ENCODE data around the gene PSG11.
"Not testable (repeated sequence)": the region's sequence is repeated elsewhere in the genome, so short reads cannot be mapped to it uniquely, and the experiment has no call there.

PSG11 gene

DNA sequence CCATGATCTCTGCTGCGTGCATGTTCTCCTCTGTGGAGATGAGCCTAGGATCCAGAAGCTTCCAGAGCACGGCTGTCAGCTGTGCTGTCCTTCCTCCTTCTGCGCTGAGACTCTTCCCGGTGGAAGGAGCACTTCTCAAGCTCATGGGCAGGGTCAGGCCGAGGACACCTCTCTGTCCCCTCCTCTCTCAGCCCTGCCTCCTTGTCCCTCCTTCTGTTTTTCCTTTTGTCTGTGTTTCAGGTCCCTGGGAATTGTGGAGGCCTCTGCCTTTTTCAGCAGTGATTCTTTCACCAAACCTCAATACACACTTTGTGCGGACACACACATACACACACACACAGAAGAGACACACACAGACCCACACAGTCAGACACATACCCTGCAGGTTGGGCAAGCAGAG is at the start of gene PSG11:
TSS of gene PSG11 (minus strand) at position 101 of the 400 bp plus-strand sequence. CDS start at position 4, 97 bp downstream.
- not testable (repeated sequence) for DNase-seq

DNA sequence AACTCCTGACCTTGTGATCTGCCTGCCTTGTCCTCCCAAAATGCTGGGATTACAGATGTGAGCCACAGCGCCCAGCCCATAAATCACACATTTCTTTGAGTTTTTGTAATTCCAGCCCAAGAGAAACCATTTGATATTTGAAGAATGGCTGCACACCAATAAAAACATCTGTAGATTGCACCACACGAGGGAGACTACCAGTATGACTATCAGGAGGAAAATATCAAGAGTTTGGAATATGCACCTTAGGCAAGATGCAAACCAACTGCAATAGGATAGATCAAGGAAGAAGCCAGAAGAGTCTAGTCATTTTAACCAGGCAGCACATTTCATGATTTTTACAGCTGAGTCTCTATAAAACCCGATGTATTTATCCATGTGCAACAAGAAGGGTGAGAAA is 36.1 kb upstream of the PSG11 start:
- not testable (repeated sequence) for DNase-seq

DNA sequence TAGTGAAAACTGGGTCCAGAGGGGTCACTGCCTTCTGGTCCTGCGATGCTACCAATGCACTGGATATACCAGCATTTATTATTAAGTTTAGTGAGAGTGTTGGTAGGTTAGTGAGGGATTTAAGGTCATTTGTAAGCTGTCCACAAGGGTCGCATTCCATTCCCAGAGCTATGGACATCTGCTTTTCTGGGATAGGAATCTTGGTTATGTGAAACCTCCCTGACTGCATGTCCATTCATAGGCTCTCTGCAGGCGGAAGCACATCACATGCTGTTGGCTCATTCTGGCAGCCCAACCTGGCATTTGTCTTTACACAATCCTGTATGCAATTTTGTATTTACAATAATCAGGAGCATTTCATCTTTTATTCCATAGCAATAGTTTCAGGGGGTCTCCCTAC is 35.1 kb upstream of the PSG11 start:
- DNase-seq: not testable (repeated sequence)

DNA sequence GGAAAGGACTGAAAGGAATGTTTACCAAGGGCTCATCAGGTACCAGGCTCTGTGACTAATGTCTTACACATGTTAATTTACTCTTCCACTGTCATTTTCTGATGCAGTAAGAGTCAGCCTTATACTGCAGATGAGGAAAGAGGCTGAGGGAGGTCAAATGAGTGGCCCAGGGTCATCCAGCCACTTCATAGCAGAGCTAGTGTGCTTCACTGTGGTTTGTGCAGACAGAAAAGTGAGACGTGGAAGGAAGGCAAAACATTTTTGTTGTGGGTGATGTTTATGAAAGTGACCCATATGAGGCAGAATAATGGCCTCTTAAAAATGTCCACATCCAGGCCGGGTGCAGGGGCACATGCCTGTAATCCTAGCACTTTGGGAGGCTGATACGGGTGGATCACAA is 34.0 kb upstream of the PSG11 start:
- DNase-seq: not testable (repeated sequence)

DNA sequence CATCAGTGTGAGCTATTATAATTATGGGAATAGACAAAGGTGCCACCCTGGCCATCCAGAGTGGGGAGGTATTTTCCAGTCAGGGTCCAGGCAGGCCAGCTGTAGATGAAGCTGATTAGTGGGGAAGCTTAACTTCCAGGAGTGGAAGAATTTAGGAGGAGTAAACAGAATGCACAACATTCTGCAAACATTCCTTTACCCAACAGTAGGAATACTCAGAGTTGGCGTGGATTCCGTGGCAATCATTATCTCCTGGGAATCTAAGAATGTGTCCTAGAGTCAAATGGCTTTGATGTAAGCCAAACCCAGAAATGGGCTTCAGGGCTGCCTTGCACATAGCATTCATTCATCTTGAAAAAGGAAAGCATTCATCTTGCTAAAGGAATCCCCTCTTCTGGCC is 33.2 kb upstream of the PSG11 start:
- not testable (repeated sequence) for DNase-seq

DNA sequence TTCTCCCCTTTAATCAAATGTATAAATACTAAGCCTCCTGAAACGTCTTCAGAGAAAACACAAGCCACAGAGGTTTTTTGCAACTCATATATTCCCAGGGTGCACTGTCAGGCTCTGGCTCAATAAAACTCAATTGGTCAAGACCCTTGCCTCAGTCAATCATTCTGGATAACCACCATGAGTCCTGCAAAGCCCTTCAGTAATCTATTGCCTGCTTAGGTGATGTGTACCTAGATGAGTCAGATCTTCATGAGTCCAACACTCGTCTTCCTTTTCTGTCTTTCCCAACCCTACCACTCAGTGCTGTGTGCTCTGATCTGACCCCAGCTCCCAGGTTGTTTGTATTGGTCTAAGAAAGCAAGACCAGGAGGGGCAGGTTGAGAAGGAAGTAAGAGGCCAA is 32.2 kb upstream of the PSG11 start:
- DNase-seq: not testable (repeated sequence)

DNA sequence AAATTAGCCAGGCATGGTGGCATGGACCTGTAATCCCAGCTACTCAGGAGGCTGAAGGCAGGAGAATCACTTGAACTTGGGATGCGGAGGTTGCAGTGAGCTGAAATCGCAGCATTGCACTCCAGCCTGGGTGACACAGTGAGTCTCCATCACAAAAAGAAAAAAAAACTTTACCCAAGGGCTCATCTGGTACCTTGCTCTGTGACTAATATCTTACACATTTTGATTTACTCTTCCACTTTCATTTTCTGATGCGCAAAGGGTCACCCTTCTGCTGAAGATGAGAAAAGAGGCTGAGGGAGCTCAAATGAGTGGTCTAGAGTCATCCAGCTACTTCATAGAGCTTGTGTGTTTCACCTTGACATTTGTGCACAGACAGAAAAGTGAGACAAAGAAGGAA is 21.7 kb upstream of the PSG11 start:
- not testable (repeated sequence) for DNase-seq

DNA sequence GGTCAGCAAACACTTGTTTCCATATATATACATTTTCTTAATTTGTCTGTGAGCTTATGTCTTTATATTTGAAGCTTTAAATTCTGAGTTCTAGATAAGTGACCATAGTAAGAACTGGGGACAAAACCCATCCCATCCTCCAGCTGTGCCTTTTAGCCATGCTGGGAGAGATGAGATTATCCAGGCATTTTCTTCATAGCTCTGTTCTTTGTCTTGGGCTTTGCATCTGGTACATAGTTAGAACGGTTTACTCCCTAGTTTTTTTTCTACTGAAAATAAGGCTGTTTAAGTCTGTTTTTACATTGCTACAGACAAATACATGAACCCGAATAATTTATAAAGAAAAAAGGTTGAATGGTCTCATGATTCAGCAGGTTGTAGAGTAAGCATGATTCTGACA is 20.3 kb upstream of the PSG11 start:
- DNase-seq: not testable (repeated sequence)

DNA sequence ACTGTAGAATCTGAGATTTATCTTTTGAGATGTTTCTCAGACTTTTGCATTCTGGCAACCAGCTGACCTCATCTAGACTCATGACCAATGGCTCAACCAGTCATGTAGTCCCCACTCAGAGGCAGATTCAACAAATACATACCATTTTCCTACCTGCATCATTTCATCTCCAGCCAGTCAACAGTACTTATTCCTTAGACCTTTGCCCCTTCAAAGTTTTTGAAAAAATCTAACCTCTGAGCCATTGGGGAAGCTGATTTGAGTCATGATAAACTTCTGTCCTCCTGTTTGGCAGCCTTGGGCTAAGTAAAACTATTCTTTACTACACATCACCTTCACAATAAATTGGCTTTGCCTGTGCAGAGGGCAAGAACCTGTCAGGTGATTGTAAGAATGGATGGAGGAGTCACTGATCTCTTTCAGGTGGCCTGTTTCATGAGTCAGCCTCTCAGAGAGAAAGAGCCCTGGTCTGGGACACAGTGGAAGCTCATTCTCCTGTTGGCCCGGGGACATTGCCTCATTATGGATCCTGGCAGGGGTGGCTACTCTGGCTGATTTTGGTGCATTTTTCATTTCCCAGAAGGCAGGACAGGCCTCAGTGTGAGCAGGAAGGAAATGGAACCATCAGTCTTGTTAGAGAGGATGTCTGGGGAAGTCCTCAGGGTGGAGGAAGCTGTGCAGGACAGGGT is 17.4 kb upstream of the PSG11 start:
- not testable (repeated sequence) for DNase-seq

DNA sequence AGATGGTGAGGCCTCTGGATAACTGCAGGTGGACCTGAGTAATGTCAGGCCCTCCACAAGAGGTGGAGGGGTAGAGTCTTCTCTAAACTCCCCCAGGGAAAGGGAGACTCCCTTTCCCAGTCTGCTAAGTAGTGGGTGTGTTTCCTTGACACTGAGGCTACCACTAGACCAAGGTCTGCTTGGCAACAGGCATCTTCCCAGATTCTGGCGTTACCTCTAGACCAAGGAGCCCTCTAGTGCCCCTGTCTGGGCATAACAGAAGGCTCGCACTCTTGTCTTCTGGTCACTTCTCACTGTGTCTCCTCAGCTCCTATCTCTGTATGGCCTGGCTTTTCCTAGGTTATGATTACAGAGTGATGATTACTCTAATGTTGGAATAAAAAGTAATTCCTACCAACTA is 5.4 kb upstream of the PSG11 start:
- not testable (repeated sequence) for DNase-seq

DNA sequence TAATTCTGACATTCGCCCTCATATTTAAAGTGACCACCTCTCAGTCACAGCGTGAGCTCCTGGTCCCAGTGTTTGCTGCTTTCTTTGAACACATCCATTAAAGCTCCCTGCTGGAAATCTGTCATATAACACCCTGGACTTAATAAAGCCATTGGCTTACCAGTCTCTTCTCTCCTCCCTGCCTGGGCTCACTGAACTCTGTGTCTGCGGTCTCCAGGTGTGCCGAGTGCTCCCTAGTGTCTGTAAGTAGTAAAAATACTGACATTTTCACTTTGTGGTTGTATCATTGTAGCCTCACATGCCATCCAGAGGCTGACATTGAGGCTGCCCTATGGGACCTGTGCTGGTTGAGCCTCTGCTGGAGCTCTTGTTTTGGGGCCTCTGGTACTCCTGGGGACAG is 2.6 kb upstream of the PSG11 start:
- no peak for DNase-seq

DNA sequence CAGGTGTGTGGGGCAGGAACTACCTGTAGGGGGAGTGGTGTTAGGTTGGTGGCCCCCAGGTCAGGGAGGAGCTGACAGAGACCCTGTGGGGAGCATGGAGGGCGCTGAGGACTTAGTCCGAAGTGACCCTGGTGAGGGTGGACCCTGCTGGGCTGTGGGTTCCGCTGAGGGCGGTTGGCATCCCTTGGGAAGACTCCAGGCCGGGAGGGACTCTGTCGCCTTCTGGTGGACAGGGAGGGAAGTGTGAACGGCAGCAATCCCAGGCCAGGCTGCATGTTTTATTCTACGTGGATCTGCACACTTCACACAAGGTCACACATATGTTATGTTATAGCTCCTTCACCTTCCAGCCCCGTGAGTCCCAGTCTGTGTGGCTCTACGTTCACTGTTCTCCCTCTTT is 1.7 kb upstream of the PSG11 start:
- DNase-seq: not testable (repeated sequence)

DNA sequence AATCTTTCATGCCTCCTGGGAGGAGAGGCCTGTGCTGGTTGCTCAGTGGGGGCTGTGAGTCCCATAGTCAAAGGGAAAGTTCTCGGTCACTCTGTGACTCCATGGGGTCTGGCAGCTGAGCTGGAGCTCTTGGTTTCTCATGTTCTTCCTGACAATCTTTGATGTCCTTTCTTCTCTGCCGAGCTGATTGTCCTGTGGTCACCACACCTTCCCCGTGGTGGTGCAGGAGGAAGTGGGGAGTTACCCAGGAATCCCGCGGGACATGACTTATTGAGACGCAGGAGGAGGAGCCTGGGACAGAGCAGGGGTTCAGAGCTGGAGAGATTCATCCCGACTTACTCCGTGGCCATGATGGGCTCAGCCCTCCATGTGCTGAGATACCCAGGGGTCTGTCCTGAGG is 792 bp upstream of the PSG11 start:
- not testable (repeated sequence) for DNase-seq

DNA sequence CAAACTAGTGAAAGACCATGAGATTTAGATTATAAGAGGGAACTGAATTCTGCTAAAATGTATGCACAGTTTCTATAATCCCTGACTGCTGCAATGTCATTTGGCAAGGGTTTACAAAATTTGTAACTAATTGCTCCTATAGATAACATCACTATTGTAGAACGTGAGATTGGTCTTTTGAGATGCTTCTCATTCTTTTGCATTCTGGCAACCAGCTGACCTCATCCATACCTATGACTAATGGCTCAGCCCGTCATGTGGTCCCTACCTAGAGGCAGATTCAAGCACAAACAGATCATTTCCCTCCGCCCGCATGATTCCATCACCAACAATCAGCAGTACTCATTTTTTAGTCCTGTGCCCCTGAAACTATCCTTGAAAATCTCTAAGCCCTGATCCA is 4.2 kb downstream of the PSG11 start:
- not testable (repeated sequence) for DNase-seq

DNA sequence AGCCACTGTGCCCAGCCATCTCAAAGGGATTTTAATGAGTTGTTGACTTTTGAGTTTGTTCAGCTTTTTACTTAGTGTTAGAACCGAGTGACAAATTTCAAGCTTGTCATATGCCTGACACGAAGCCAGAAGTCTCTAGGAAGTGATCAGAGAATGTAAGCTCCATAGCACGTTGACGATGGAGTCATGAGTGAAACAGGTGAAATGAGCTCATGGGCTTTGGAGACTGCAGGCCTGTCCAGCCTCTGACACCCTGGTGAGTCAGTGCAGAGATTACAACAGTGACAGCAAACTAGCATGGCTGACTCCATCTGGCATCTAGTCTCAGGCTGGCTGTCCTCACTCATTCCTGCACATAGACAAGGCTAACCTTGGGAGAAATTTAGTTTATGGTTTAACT is 4.6 kb downstream of the PSG11 start:
- DNase-seq: not testable (repeated sequence)

DNA sequence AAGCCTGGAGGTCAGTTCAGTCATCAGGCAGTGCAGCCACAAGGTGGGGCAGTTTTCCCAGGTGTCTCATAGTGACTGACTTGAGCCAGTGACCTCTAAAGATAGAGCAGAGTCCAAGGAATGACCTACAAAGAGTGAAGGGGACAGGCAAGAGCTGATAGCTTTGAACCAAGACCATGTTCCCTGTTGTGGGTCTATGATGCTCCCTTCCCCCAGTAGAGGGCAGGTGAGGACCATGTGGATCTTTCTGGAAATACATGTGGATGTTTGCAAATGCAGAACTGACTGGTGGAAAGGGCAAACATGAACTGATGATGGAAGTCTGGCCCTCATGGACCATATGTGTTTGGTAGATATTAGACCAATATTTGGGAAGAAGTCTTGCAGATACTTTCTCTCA is 6.7 kb downstream of the PSG11 start:
- DNase-seq: not testable (repeated sequence)

DNA sequence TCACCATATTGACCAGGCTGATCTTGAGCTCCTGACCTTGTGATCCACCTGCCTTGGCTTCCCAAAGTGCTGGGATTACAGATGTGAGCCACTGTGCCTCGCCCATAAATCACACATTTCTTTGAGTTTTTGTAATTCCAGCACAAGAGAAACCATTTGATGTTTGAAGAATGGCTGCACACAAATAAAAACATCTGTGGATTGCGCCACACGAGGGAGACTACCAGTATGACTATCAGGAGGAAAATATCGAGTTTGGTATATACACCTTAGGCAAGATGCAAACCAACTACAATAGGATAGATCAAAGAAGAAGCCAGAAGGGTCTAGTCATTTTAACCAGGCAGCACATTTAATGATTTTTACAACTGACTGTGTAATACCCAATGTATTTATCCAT is 20.4 kb downstream of the PSG11 start:
- not testable (repeated sequence) for DNase-seq

DNA sequence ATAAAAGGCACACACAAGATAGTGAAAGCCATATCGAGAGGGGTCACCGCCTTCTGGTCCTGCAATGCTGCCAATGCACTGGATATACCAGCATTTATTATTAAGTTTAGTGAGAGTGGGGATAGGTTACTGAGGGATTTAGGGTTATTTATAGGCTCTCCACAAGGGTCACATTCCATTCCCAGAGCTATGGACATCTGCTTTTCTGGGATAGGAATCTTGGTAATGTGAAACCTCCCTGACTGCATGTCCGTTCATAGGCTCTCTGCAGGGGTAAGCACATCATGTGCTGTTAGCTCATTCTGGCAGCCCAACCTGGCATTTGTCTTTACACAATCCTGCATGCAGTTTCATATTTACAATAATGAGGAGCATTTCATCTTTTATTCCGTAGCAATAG is 21.4 kb downstream of the PSG11 start:
- DNase-seq: not testable (repeated sequence)

DNA sequence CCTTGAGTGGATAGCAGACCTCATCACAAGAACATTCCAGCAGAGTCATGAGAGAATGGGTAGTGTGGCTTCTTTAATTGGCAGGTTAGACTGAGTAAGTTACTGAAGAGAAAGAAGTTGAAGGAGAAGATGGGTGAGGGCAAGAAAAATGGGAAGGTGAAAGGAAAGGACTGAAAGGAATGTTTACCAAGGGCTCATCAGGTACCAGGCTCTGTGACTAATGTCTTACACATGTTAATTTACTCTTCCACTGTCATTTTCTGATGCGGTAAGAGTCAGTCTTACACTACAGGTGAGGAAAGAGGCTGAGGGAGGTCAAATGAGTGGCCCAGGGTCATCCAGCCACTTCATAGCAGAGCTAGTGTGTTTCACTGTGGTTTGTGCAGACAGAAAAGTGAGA is 22.6 kb downstream of the PSG11 start:
- DNase-seq: not testable (repeated sequence)

DNA sequence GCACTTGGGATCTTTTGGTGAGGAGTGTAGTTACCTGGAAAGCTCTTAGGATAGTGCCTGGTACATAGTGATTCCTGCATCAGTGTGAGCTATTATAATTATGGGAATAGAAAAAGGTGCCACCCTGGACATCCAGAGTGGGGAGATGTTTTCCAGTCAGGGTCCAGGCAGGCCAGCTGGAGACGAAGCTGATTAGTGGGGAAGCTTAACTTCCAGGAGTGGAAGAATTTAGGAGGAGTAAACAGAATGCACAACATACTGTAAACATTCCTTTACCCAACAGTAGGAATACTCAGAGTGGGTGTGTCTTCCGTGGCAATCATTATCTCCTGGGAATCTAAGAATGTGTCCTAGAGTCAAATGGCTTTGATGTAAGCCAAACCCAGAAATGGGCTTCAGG is 23.3 kb downstream of the PSG11 start:
- not testable (repeated sequence) for DNase-seq

DNA sequence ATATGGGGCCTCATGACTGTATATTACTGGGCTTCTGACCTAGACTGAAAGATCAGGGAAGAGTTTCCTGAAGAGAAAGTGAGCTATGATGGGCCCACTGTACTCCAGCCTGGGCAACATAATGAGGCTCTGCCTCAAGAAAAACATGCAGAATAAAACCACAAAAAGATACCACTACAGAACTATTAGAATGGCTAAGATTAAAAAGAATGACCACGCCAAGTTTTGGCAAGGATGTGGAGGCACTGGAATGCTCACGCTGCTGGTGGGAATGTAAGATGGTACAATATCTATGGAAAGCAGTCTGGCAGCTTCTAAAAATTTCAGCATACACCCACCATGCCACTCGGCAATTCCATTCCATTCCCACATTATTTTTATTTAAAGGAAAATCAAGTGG is 30.1 kb downstream of the PSG11 start:
- DNase-seq: not testable (repeated sequence)

DNA sequence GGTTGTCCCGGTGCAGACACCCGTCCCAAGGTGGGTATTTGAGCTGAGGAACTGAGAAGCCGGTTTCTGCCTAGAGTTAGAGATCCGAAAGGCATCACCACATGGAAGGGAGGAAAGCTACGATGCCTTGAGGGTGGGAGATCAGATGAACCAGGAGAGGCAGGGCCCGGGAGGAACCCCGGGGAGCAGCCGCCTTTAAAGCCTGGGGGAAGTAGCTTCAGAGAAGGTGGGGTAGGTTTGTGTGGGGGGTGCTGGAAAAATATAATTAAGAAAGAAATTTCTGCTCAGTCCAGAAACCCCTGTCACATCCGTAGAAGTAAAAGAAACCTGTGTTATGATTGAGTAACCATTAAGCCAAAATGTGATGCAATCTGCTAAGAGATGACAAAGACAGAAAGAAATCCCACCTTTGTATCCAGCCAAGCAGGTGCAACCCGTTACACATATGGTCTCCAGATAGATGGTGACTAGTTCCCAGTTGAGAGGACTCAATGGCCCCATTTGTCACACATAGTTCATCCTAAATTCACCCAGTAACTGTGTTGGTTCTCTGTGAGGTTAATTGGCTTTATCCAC is 34.2 kb downstream of the PSG11 start:
- DNase-seq: not testable (repeated sequence)

DNA sequence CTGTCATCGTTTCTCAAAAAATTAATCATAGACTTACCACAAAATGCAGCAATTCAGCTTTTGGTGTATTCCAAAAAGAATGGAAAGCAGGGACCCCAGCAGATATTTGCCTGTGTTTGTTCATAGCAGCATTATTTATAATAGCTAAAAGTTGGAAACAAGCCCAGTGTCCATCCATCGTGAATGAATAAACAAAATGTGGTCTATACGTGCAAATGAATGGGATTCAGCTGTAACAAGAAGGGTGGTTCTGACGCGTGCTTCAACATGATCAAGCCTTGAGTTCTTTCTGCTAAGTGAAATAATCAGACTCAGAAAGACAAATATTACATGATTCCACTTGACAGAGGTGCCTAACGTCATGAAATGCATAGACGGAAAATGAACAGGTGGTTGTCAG is 36.4 kb downstream of the PSG11 start:
- DNase-seq: no peak

DNA sequence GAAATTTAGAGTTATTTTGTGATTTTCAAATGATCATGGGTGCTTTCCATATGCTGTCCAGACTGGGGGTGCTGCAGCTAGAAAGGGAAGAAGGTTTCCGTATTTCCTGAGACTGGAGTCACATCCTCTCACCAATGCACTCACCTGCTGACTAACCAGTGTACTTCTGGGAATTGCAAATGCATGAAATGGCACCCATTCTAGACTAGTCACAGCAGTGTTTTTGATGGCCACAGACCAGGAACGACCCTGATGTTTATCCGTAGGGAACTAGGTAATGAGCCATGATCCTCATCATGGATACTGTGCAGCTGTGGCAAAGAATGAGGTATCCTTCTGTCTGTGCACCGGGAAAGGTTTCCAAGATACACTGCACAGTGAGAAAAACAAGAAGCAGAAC is 37.1 kb downstream of the PSG11 start:
- DNase-seq: not testable (repeated sequence)

DNA sequence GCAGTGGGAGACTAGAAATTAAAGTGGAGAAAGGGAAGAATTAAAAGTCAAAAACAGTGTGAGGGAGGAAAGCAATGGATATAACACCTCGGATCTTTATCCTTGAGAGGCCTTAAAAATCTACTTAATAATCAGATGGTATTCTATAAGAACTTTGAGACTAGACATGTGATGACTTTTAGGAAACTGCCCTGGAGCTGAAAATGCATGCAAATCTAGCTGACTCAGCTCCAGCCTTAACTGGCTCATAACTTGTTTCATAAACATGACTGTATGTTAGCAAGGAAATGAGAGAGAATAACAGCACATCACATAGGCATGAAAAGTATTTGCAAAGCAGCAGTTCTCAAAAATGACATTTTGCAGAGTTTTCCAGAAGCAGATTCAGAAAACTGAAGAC is 38.1 kb downstream of the PSG11 start:
- DNase-seq: not testable (repeated sequence)

Measured in NCI-H2171 (cell line).